ENCODE results near the gene RNF14.

RNF14 gene

DNA sequence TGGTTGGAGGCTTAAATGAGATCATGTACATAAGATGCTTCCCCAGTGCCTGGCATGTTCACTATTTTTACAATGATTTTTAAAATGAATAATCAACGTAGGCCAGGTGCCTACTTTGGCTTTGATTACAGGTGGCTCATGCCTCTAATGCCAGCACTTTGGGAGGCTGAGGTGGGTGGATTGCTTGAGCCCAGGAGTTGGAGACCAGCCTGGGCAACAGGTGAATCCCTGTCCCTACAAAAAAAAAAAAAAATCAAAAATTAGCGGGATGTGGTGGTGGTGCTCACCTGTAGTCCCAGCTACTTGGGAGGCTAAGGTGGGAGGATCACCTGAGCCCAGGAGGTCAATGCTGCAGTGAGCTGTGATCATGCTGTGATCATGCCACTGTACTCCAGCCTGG lies 20.1 kb upstream of the RNF14 start:
- no peak for DNase-seq (ENCODE audit: low read depth)

DNA sequence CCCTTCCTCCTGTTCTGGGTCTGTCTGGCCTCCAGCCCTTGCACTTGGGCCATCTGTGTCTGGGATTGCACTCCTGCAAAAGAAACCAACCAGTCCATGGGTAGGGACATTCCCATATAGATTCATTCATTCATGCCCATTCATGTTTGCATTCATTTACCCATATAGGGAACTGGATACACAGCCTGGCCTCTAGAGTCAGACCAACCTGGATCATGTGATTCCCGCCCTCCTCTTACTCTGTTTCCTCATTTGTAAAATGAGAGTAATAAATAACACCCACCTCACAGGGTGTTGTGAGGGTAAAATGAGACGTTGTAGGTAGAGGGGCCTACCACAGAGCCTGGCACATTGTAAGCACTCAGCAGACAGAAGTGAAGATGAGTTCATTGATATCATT lies 19.4 kb upstream of the RNF14 start:
- DNase-seq (ENCODE audit: low read depth), result no peak

DNA sequence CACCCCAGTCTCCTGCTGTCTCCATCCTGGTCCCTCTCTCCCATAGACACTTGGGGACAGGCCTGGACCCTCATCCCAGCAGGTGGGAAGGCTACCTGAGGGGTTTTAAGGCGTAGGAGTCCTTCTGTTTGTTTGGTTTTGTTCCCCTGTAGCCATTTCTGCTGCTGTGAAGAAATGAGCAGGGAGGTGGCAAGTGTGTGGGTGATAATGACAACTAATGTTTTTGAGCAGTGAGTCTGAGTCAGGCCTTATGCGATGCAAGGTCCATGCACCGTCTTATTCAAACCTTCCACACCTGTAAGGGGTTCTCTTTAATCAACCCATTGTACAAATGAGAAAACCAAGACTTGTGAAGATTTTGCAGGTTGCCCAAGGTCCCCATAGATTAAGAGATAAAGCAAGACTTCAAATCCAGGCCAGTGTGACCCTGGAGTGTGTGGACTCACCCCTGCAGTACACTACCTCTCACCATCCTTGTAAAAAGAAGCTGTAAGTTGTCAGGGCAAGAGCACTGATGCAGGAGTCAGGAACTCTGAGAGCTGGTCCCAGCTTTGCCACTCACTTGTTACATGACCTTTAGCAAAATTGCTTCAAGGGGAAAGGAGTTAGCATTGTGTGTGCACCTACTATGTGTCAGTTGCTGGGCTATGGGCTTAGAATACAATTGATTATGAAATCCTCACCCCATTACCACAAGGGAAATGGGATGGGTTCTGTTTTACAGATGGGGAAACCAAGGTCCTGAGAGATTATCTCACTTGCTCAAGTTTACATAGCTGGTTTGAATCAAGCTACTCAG lies 18.5 kb upstream of the RNF14 start:
- no peak for DNase-seq (ENCODE audit: low read depth)

DNA sequence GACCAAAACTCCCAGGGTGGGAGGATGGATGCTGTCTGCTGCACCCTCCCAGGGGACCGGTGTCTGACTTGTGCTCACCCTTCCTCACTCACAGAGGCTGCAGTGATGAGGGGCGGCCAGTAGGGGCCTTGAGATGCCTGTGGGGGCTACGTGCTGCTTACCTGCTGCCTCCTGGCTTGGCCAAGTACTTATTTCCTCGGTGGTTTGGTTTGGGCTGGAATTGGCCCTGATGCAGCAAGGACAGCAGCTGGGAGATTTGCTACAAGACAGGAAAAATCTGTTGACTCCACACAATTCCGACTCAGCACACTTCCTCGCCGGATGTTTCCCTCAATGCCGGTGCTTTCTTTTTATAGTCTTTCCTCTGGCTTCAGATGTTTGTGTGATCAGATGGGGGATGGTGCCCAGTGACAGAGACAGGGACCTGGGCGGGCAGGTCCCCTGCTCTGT lies 17.5 kb upstream of the RNF14 start:
- no peak for DNase-seq (ENCODE audit: low read depth)

DNA sequence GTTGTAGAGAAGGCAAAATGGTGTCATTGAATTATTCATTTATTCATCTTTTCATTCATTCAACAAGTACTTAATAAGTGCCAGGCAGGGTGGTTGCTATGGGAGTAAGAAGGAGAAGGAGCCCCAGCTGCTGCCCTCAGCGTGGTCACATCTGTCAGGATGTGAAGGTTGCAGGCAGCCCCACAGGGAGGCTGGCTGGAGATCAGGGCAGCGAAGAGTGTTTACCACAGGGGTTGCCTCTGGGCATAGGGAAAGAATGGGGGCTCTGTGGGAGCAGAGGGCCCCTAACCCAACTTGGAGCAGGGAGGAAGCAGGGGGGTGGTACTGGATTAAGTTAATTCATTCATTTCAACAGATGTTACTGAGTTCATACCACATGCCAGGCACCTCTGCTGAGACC lies 16.9 kb upstream of the RNF14 start:
- no peak for DNase-seq (ENCODE audit: low read depth)

DNA sequence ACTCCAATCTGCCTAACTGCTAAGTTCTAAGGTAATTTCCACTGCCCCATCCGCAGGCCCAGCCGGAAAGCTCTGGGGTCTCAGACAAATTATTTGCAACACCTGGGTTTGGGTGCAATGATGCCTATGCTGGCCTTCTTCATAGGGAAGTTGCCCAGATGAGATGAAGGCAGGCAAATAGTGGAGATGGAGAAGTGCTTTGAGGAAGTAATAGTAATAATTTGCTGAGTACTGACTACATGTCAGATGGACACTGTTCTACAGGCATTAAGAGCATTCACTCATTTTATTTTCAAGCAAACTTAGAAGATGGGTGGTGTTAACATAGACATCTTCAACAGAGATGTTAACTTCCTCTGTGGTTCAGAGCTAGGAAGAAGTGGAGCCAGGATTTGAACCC lies 14.7 kb upstream of the RNF14 start:
- no peak for DNase-seq (ENCODE audit: low read depth)

DNA sequence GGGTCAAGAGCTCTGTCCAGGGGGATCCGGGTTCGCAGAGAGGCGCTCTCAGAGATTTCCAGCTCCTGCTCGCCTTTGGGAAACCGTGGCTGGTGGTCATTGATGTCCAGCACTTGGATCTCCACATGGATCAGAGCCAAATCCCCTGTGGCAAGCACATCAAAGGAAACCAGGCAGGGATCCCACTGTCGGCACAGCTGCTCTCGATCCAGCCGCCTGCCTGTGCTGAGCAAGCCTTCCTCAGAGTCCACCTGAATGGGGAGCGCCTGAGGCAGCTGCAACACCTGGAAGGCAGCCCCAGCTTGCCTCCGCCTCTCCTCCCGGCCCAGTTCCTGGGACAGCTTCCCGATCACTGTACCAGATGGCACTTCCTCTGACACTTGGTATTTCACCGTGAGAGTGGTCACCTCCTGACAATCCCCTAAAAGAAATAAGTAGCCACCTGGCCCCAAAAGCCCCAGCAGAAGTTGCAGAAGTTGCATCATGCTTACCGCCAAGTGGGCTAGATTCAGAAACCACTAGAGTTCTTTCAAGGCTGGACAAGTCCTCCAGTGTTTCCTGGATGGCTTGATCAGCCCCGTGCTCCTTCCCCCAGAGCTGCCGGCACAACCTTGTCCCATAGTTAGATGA lies 11.4 kb upstream of the RNF14 start:
- no peak for DNase-seq (ENCODE audit: low read depth)

DNA sequence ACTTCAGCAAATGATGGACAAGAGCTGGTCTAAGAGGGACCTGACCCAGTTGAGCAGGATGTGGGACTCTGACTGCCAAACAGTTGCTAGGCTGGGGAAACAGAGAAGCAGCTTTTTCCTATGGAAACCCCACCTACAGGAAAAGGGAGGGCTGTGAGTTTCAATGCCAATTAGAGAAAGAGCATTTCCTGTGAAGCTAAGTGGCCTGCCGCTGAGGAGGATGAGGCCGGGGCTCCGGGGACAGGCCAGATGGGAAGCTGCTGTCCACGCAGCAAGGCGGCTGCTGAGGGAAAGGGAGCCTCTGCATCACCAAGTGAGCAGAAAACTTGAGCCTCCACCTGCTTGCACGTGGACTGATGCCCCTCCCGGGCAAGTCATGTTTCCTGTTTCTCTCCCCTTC lies 10.8 kb upstream of the RNF14 start, which contains the start of gene PCDH12:
TSS of gene PCDH12 (minus strand) at position 90 of the 400 bp plus-strand sequence. CDS start 351 bp downstream, outside the sequence.
- DNase-seq (ENCODE audit: low read depth), result no peak

DNA sequence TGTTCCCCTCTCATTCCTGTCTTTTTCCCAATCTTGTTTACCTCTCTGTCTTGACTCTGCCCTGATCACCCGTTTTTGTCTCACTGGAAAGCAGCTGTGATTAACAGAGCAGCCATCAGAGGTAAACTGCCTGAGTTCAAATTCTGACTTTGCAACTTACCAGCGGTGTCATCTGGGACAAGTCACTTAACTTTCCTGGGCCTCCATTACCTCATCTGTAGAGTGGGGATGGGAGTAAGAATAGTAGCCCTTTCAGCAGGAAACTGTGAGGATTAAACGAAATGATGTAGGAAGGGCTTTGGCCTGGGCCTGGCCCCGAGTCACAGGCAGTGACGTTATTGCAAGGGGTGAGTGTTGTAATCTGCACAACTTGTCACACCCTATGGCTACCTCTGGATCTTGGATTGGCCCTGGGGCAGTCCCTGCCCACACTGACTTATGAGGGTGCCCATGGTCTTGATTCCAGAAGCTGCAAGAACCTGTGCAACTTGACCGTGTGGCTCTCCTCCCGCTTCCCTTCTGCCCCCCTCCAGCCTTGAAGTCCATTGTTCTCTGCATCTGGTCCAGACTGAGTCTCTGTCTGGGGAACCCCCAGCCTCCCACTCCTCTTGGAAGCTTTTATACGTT lies 10.2 kb upstream of the RNF14 start:
- DNase-seq (ENCODE audit: low read depth), result no peak

DNA sequence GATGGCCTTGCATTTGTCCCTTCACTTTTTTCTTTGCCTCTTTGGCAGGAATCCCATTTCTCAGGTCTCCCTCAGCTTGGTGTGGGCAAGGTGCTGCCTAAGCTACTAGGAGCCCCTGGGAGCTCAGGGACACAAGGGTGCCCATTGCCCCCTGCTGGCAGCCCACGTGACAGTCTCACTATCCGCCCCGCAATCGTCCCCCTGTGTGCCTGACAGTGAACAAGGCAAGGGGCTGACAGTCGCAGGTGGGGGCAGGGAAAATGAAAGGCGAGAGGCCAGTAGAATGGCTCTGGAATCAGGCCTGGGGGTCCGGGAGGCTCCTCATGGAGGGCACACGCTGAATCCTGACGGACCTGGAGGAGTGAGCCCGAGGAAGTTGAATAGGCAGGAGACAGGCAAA lies 8.9 kb upstream of the RNF14 start:
- no peak for DNase-seq (ENCODE audit: low read depth)

DNA sequence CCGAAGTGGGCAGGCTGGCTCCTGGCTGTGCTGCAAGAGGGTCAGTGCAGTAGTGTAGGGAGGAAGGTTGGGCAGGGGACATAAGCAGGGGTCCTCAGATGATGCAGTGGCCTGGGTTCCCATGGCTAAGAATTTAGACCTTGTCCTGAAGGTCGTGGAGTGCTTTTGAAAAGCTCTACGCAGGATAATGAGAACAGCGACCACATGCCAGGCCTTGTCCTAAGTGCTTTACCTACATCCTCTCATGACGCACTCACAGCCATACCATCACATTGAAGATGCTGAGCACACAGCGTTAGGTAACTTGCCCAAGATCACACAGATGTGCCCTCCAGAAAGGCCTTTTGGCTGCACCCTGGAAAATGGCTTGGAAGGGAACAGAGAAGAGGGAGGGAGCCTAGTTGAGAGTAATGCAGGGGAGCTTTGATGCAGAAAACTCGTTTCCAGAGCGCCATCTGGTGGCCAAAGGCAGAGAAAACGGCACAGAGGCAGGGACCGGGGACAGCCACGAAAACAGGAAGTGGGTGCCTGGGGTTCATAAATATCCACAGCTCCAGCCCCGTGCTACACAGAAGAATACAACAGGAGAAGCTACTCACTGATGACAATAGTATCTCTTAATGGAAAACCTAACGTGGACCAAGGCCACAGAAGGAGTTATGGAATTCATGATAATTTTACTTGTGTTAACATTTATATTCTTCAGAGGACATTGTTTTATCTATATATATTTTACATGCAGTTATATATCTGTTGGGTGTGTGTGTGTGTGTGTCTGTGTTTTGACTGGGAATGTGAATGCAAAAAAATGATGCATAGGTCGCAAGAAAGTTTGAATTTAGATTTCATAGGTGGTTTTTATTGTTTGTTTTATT lies 8.2 kb upstream of the RNF14 start:
- peak; percentile 79 for DNase-seq (ENCODE audit: low read depth)

DNA sequence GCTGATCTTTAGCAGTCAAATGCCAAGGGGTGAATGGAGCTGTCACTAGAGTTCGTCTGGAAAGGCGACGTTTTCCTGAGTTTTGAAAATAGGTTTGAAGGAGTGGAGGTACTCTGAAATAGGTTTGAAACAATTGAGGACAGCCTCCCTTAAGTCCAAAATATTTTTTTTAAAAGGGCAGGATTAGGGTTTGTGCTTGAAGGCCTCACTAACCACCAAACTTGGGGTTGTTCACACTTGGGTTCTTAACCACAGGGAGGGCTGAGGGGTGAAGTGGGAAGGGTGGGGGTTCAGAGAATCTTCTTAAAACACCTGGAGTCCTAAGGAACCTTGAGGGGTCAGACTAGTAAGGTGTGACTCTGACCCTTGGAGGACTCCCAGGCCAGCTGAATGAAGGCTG lies 7.4 kb upstream of the RNF14 start:
- no peak for DNase-seq (ENCODE audit: low read depth)

DNA sequence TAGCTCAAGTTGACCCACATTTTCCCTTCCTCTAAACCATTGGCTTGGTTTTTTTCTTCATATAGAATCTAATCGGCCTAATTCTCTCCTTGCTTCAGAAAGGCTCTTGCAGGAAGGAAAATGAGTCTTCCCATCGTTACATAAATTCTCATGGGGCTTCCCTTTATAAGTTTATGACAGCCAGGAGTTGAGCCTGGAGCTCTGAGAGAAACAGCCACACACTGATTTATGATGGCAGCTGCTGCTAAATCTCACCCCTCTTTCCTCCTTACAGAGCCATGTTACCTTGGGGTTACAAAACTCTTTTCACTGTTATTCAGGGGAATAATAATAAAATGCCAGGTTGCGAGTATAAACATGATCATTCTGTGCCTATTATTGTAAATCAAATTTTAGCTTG lies 5.2 kb upstream of the RNF14 start:
- DNase-seq (ENCODE audit: low read depth), result no peak

DNA sequence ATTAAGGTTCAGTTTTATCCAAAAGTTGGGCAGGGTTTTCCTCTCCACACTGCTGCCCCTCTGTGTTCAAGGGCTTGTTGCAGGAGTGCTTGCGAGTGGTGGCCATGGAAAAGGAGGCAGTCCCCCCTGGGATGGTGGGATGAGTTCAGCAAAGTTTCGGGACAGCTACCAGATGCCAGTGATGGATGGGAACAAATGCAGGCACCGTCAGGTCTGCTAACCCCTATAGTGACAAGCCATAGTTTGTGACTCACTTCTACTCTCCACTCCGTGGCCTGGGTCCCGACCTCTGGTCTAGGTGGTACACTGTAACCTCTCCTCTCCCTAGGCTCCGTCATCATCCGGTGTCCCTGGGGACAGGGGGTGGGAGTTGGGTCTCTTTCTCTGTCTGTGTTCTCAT lies 3.8 kb upstream of the RNF14 start:
- DNase-seq (ENCODE audit: low read depth), result no peak

DNA sequence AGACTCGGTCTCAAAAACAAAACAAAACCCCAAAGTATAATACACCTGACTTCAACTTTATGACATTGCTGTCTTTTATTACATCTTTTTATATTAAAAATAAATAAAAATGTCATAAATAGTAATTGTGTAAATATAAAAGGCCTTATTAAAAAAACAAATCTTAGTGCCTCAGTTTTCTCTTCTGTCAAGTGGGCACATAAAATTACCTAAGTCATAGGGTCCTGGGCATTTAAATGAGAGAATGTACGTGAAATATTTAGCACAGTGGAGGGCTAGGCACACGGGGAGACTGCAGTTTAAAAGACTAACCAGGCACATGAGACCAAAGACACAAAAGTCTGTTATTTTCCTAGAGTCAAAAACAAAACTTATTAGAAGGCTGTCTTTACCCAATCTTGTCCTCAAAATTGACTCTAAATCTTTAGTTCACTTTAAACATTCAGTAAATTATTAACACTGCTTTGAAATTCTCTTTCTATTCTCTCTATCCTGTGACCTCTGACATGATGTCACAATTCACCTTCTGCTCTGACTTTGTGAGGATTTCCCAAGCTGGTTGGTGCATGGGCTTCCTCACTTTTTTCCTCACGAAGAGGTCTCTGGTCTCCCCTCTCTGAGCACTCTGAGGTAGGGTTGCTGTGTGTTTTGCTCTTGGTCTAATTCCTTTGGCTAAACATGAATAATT lies 2.5 kb upstream of the RNF14 start:
- DNase-seq (ENCODE audit: low read depth), result no peak

DNA sequence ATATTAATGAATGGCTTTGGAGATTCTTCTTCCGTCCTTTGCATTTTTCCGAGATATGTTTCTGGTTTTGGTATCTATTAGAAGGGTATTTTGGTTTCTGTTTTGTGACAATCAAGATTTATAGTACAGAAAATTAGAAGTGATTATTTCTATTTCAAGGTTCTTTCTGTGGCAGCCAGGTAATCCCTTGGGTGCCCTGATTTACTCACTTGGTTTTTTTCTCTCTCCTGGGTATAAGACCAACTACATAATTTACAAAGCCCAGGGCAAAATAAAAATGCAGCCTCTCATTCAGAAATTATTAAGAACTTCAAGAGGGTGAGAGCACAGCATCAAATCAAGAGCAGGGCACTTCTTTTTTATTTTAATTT lies 2.0 kb upstream of the RNF14 start:
- no peak for DNase-seq (ENCODE audit: low read depth)

DNA sequence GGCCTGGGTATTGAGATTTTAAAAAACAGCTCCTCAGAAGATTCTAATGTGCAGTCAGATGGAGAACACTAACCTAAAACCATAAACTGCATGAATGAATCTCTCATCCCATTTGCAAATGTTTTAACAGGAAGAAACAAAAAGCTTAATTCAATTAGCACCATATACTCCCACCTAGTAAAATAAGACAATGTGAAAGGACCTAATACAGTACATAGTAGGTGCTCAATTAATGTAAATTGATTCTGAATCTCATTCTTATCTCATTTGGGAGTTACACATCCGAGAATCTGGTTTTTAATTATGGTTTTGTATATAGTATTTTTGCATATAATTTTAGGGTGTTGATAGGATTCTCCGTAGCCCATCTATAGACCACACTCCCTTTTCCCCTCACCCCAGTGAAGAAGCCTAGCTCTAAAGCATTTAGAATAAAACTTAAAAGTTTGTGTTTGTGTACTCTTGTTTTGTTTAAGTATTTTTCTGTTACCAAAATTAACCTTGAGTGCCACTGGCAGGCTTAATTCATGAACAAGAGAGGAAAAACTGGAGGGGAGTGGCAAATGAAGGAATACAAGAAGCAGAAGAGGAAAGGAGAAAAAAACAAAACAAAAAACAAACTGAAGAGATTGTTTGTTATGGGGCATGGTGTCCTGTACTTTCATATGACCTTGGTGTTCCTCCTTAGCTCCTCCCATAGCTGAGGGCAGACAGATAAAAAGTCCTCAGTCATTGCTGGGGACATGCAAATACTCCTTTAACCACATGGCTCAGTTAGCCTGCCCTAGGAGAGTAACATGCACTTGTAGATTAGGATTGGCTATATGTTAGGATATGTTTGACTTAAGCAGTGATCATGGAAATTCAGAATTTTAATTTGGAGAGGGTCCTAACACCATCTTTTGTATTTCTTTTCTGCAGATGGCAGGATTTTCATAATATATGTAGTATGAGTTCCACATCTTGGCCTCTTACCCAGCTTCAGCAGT lies 1.2 kb downstream of the RNF14 start:
- DNase-seq (ENCODE audit: low read depth), result no peak

DNA sequence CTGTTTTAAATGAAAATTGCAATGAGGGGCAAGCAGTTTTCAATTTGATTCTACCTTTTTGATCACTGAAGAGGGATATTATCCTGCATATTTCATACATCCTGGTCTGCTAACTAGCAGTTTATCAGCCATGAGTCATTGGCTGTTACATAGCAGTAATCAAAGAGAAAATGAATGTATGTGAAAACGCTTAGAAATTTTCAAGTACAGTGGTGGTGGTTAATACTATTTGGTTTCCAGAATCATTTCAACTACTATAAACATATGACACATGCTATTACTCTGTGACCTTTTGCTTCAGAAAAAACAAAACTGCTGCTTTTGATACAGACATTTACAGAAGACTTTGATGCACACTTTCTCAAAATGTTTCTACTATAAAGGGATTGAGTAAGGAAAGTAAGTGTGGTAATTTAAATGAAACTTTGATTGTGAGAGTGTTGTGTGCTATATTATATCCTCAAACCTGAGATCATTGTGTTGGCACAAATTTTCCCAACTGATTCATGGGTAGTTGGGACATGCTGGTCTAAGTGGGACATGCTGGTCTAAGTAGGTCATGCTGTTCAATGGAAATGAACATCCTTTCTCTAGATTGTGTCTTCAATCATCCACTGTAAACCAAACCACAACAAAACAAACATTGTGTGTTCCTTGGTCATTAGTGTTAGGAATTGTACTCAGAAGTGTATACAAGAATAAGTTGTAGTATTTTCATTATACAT lies 5.1 kb downstream of the RNF14 start:
- DNase-seq (ENCODE audit: low read depth), result no peak

DNA sequence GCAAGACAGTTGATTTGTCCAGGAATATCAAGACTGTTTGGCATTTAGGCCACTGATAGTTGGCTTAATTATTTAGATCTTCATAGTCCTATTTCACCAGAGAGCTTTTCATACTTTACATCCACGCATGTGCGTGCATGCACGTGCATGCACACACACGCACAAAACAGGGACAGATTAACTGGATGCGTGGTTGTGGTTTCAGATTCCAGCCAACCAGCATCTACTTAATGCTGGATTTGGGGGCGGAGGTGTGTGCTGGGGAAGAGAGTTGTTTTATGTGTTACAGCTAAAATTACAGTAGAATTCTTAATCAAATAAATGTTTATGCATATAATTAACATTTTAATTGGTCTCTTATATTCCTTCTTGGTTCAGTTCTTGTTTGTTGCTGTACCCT lies 7.3 kb downstream of the RNF14 start:
- no peak for DNase-seq (ENCODE audit: low read depth)

DNA sequence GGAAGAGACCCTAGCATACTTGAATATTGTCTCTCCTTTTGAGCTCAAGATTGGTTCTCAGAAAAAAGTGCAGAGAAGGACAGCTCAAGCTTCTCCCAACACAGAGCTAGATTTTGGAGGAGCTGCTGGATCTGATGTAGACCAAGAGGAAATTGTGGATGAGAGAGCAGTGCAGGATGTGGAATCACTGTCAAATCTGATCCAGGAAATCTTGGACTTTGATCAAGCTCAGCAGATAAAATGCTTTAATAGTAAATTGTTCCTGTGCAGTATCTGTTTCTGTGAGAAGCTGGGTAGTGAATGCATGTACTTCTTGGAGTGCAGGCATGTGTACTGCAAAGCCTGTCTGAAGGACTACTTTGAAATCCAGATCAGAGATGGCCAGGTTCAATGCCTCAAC lies 9.5 kb downstream of the RNF14 start:
- DNase-seq (ENCODE audit: low read depth), result no peak
